Cardiac fibroblast (primary cell): ENCODE measurements around the gene MTF1.
A peak's percentile ranks its signal among the peaks of the same experiment; 100 is the strongest.

Source experiments
- DNase-seq, 2 donors: peaks; one replicate each; pipeline versions ENCODE4 v3.0.0 to v3.0.0-alpha.2; 2010; ENCODE audit warnings: low read depth in 2 of 2
- H3K4me3 ChIP-seq, 2 donors: replicated peaks in 1 of 2; 1 replicate in 1 of 2; 2 replicates in 1 of 2; pipeline ENCODE4 v1.5.1; 2011; ENCODE audit warnings: low read depth in 2 of 2, low read length in 2 of 2, mild to moderate bottlenecking in 2 of 2, moderate library complexity in 1 of 2
- TF ChIP-seq, protein P1 (sequence below): IDR thresholded peaks from one replicate; pipeline ENCODE4 v1.5.1; 2011; ENCODE audit warnings: low read depth, mild to moderate bottlenecking, low read length, inconsistent platforms

MTF1 gene

DNA sequence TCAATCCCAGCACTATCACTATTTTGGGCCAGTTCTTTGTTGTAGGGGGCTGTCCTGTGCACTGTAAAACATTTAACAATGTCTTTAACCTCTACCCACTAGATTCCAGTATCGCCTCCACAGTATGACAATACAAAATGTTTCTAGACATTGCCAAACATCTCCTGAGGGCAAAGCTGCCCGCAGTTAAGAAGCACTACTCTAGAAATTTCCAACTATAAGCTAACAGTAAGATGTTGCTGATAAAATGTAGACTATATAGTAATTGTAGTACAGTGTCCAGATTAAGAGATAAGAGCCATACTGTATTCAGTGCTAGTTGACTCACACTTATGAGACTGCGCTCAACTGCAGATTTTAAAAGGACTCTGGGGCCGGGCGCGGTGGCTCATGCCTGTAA, 5.0 kb downstream of the MTF1 start:
- DNase-seq: no peak
- TF ChIP-seq, protein P1, sequence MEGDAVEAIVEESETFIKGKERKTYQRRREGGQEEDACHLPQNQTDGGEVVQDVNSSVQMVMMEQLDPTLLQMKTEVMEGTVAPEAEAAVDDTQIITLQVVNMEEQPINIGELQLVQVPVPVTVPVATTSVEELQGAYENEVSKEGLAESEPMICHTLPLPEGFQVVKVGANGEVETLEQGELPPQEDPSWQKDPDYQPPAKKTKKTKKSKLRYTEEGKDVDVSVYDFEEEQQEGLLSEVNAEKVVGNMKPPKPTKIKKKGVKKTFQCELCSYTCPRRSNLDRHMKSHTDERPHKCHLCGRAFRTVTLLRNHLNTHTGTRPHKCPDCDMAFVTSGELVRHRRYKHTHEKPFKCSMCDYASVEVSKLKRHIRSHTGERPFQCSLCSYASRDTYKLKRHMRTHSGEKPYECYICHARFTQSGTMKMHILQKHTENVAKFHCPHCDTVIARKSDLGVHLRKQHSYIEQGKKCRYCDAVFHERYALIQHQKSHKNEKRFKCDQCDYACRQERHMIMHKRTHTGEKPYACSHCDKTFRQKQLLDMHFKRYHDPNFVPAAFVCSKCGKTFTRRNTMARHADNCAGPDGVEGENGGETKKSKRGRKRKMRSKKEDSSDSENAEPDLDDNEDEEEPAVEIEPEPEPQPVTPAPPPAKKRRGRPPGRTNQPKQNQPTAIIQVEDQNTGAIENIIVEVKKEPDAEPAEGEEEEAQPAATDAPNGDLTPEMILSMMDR: no peak
- no peak overlapping the region for H3K4me3 ChIP-seq

DNA sequence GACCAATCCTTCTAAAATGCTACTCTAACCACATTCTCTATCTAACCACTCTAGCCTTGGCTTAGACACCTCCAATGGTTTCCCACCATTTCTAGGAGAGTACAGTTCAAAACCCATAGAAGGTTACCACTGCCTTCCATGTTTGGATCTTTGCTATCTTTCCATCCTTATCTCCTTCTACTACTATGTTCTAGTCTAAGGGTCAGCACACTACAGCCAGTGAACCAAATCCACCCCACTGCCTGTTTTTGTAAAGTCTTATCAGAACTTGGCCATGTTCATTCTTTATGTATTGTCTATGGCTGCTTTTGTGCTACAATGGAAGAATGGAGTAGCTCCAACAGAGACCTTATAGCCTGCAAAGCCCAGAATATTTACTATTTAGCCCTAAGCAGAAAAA, 6.2 kb downstream of the MTF1 start:
- H3K4me3 ChIP-seq: no peak overlapping the region
- TF ChIP-seq, protein P1: no peak
- no peak for DNase-seq

DNA sequence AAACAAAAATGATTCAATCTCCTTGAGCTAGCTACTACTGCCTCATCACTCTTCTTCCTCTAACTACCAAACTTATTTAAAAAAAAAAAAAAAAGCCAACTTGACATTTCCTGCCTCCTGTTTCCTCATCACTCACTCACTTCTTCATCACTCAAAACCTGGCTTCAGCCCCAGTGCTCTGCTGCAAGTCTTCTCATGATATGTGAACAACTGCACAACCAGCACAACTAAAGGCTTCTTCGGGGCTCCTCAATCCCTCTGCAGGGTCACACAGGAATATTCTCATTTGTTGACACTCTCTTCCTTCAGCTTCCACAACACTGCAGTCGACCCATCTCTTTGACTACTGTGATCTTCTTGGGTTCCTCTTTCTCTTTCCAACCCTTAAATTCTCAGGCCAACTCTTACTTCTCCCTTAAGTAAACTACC, 7.6 kb downstream of the MTF1 start:
- H3K4me3 ChIP-seq: no peak overlapping the region
- TF ChIP-seq, protein P1: no peak
- peak; percentile 28 to 54 for DNase-seq

- DNase-seq: no peak
- no peak overlapping the region for H3K4me3 ChIP-seq
- TF ChIP-seq, protein P1: no peak
These were observed 8.1 kb downstream of the MTF1 start for GRCh38 chr1:37851262-37851661.

DNA sequence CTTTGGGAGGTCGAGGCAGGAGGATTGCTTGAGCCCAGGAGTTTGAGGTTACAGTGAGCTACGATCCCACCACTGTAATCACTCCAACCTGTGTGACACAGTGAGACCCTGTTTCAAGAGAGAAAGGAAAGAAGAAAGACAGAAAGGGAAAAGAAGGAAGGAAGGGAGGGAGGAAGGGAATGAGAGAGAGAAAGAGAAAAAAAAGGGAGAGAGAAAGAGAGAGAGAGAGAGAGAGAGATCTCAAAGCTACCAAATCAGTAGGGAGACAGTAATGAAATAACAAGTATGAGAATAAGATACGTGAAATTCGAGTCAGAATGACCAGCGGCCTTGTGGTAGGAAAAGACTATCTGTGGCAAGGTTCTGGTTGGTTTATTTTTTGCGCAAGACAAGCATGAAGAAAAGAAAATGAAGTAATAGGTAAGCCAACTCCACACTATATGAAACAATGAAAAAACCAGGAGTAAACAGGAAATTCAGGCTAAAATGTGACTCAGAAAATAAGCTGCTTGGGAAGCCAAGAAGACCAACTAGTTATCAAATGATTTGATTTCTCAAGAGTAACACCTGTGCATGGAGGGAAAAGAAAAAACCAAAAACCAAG, 8.9 kb downstream of the MTF1 start:
- TF ChIP-seq, protein P1: no peak
- peak in 1 of 2 donors; percentile 77 for DNase-seq
- H3K4me3 ChIP-seq: no peak overlapping the region

GRCh38 chr1:37849480-37849879, 9.9 kb downstream of the MTF1 start:
- no peak overlapping the region for H3K4me3 ChIP-seq
- TF ChIP-seq, protein P1: no peak
- DNase-seq: no peak
